ENCODE measurements around the gene CHKA. TPM values are rescaled to one million over a fixed set of nuclear protein-coding genes. Genes with fewer than 3 reads are reported as not detected.

The CHKA gene
- total and polyA plus RNA-seq, 4 donors: 17.6 to 73.4 (median 49.0) TPM

GRCh38 chr11:68015467-68015866, 105.7 kb downstream of the CHKA start:
- no peaks in the 10 kb centered on the region for H3K27me3 ChIP-seq (ENCODE audit: control insufficient read depth in 3 of 3, insufficient read depth in 3 of 3, low read length in 2 of 3)
- H3K27ac ChIP-seq (ENCODE audit: low read depth in 1 of 2, low read length in 1 of 2): no peak overlapping the region
- peaks cover 4 to 35% (median 15%) of the 10 kb centered on the region in 5 donors for H3K4me1 ChIP-seq (ENCODE audit: control insufficient read depth in 5 of 5, insufficient read depth in 5 of 5, low read length in 5 of 5)
- H3K9ac ChIP-seq (ENCODE audit: insufficient read depth in 1 of 2, low read length in 2 of 2): no peak overlapping the region
- WGBS, 2 donors: 98% methylated on average over 8 of the region's 8 CpGs
- TF ChIP-seq, protein P1, sequence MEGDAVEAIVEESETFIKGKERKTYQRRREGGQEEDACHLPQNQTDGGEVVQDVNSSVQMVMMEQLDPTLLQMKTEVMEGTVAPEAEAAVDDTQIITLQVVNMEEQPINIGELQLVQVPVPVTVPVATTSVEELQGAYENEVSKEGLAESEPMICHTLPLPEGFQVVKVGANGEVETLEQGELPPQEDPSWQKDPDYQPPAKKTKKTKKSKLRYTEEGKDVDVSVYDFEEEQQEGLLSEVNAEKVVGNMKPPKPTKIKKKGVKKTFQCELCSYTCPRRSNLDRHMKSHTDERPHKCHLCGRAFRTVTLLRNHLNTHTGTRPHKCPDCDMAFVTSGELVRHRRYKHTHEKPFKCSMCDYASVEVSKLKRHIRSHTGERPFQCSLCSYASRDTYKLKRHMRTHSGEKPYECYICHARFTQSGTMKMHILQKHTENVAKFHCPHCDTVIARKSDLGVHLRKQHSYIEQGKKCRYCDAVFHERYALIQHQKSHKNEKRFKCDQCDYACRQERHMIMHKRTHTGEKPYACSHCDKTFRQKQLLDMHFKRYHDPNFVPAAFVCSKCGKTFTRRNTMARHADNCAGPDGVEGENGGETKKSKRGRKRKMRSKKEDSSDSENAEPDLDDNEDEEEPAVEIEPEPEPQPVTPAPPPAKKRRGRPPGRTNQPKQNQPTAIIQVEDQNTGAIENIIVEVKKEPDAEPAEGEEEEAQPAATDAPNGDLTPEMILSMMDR (IDR thresholded peaks at IDR 0.05; ENCODE audit: control extremely low read depth, extremely low read depth): no peak
- ATAC-seq (ENCODE audit: insufficient read depth, low FRiP score): no peak
- peaks cover 0 to 4% (median 0%) of the 10 kb centered on the region in 4 donors for H3K36me3 ChIP-seq (ENCODE audit: control insufficient read depth in 4 of 4, insufficient read depth in 4 of 4, low read length in 4 of 4)
- DNase-seq: no peak
- H3K9me3 ChIP-seq (ENCODE audit: control insufficient read depth in 4 of 4, insufficient read depth in 3 of 4, low read length in 3 of 4): no peaks in the 10 kb centered on the region
- no peak overlapping the region for H3K4me3 ChIP-seq

GRCh38 chr11:68014947-68015447, 106.2 kb downstream of the CHKA start:
- Histone ChIP-seq H3K4me3 (no peak overlapping the region), H3K27me3 (ENCODE audit: control insufficient read depth in 3 of 3, insufficient read depth in 3 of 3, low read length in 2 of 3) (no peaks in the 10 kb centered on the region), H3K27ac (ENCODE audit: low read depth in 1 of 2, low read length in 1 of 2) (peak overlapping the region in 1 of 2 donors; percentile 88), H3K9ac (ENCODE audit: insufficient read depth in 1 of 2, low read length in 2 of 2) (no peak overlapping the region), H3K4me1 (ENCODE audit: control insufficient read depth in 5 of 5, insufficient read depth in 5 of 5, low read length in 5 of 5) (peaks cover 5 to 40% (median 15%) of the 10 kb centered on the region in 5 donors), H3K36me3 (ENCODE audit: control insufficient read depth in 4 of 4, insufficient read depth in 4 of 4, low read length in 4 of 4) (peaks cover 0 to 4% (median 0%) of the 10 kb centered on the region in 4 donors), H3K9me3 (ENCODE audit: control insufficient read depth in 4 of 4, insufficient read depth in 3 of 4, low read length in 3 of 4) (no peaks in the 10 kb centered on the region)
- ATAC-seq (ENCODE audit: insufficient read depth, low FRiP score): no peak
- 87 to 89% methylated on average over 17 to 19 of the region's 19 CpGs for WGBS, 2 donors
- TF ChIP-seq, protein P1 (IDR thresholded peaks at IDR 0.05; ENCODE audit: control extremely low read depth, extremely low read depth): no peak
- no peak for DNase-seq

- DNase-seq (peak; percentile 78 to 83 (median 81)), ATAC-seq (ENCODE audit: insufficient read depth, low FRiP score) (peak; percentile 37)
- H3K4me3 ChIP-seq: no peak overlapping the region
- WGBS, 2 donors: 30 to 41% methylated on average over 15 to 16 of the region's 16 CpGs
- H3K36me3 ChIP-seq (ENCODE audit: control insufficient read depth in 4 of 4, insufficient read depth in 4 of 4, low read length in 4 of 4): peaks cover 0 to 4% (median 0%) of the 10 kb centered on the region in 4 donors
- H3K27ac ChIP-seq (ENCODE audit: low read depth in 1 of 2, low read length in 1 of 2): peak overlapping the region in 1 of 2 donors; percentile 88
- peaks cover 5 to 43% (median 15%) of the 10 kb centered on the region in 5 donors for H3K4me1 ChIP-seq (ENCODE audit: control insufficient read depth in 5 of 5, insufficient read depth in 5 of 5, low read length in 5 of 5)
- H3K9ac ChIP-seq (ENCODE audit: insufficient read depth in 1 of 2, low read length in 2 of 2): no peak overlapping the region
- TF ChIP-seq, protein P1 (IDR thresholded peaks at IDR 0.05; ENCODE audit: control extremely low read depth, extremely low read depth): no peak
- no peaks in the 10 kb centered on the region for H3K9me3 ChIP-seq (ENCODE audit: control insufficient read depth in 4 of 4, insufficient read depth in 3 of 4, low read length in 3 of 4)
- no peaks in the 10 kb centered on the region for H3K27me3 ChIP-seq (ENCODE audit: control insufficient read depth in 3 of 3, insufficient read depth in 3 of 3, low read length in 2 of 3)
Observed at GRCh38 chr11:68014157-68014946, 106.8 kb downstream of the CHKA start.
